Kidney tubule cell (primary cell): ENCODE measurements around the gene MT1F.
"Not testable (repeated sequence)": the region's sequence is repeated elsewhere in the genome, so short reads cannot be mapped to it uniquely, and the experiment has no call there.

Experiments
- DNase-seq: peaks from one replicate; pipeline ENCODE4 v3.0.0-alpha.2; 2018; ENCODE audit warnings: low spot score

The MT1F gene

GRCh38 chr16:56657555-56658326 is at the start of gene MT1F:
TSS of gene MT1F (plus strand) at chr16:56657959. CDS start at chr16:56658059, 100 bp downstream.
- peak; percentile 89 for DNase-seq

GRCh38 chr16:56608043-56608875 is 49.5 kb upstream of the MT1F start, which contains the start of gene MT2A:
TSS of gene MT2A (plus strand) at chr16:56608584. CDS start at chr16:56608656, 72 bp downstream.
- DNase-seq: peak; percentile 98

- peak; percentile 16 for DNase-seq
Observed at GRCh38 chr16:56608876-56609462, 48.8 kb upstream of the MT1F start.

GRCh38 chr16:56609463-56609921 is 48.3 kb upstream of the MT1F start:
- peak; percentile 88 for DNase-seq

GRCh38 chr16:56610017-56610608 is 47.6 kb upstream of the MT1F start:
- DNase-seq: peak; percentile 89

- DNase-seq: no peak
Observed at GRCh38 chr16:56610609-56611111, 47.1 kb upstream of the MT1F start.

GRCh38 chr16:56611281-56611833 is 46.4 kb upstream of the MT1F start:
- DNase-seq: peak; percentile 81

GRCh38 chr16:56613706-56614105 is 44.1 kb upstream of the MT1F start:
- DNase-seq: peak; percentile 63

GRCh38 chr16:56614549-56614991 is 43.2 kb upstream of the MT1F start:
- peak; percentile 98 for DNase-seq

GRCh38 chr16:56615353-56615752 is 42.4 kb upstream of the MT1F start:
- DNase-seq: peak; percentile 65

GRCh38 chr16:56616608-56617211 is 41.0 kb upstream of the MT1F start:
- DNase-seq: no peak

- peak; percentile 84 for DNase-seq
Observed at GRCh38 chr16:56617212-56618085, 40.3 kb upstream of the MT1F start.

- DNase-seq: no peak
Observed at GRCh38 chr16:56618138-56618537, 39.6 kb upstream of the MT1F start.

- no peak for DNase-seq
Observed at GRCh38 chr16:56620339-56620897, 37.3 kb upstream of the MT1F start.

- DNase-seq: not testable (repeated sequence)
Observed at GRCh38 chr16:56621665-56622445, 35.9 kb upstream of the MT1F start.

- DNase-seq: not testable (repeated sequence)
Observed at GRCh38 chr16:56623184-56623583, 34.6 kb upstream of the MT1F start.

GRCh38 chr16:56623637-56624036 is 34.1 kb upstream of the MT1F start:
- DNase-seq: no peak

- peak; percentile 85 for DNase-seq
Observed at GRCh38 chr16:56625140-56625942, 32.4 kb upstream of the MT1F start, which contains the start of gene MT1E. TSS of gene MT1E (plus strand) at chr16:56625781. CDS start at chr16:56625852, 71 bp downstream.
